Left ventricle myocardium inferior (tissue), 1 donor: ENCODE data around the gene SNCG. TPM values are rescaled to one million over a fixed set of nuclear protein-coding genes. Genes with fewer than 3 reads are reported as not detected.

Experiments
- DNase-seq: peaks from one replicate; pipeline ENCODE4 v3.0.0-alpha.2; 2020
- H3K27ac ChIP-seq: fragments of 200-600 bp; replicated peaks from 2 replicates; pipeline ENCODE4 v1.8.0; 2021
- H3K27me3 ChIP-seq: fragments of 200-600 bp; 2 replicates; pipeline ENCODE4 v1.8.0; 2021; ENCODE audit warnings: low read depth
- H3K36me3 ChIP-seq: fragments of 200-600 bp; 2 replicates; pipeline ENCODE4 v1.8.0; 2021
- H3K4me1 ChIP-seq: fragments of 200-600 bp; 2 replicates; pipeline ENCODE4 v1.8.0; 2021
- H3K4me3 ChIP-seq: fragments of 200-600 bp; 2 replicates; pipeline ENCODE4 v1.8.0; 2021; ENCODE audit warnings: mild to moderate bottlenecking, moderate library complexity
- H3K9me3 ChIP-seq: fragments of 200-600 bp; replicated peaks from 2 replicates; pipeline ENCODE4 v1.8.0; 2021
- CTCF ChIP-seq: fragments of 200-600 bp; IDR thresholded peaks from 2 replicates; pipeline ENCODE4 v1.8.0; 2021; ENCODE audit warnings: antibody characterized with exemption, mild to moderate bottlenecking, borderline replicate concordance
- intact Hi-C: fragments of 100-400 bp; cut with micrococcal nuclease; formaldehyde crosslinking; loops from one replicate; pipeline ENCODE4 v1.11.0; 2022
- total RNA-seq: library from RNA; stranded (reverse); fragmentation: NEBNext Ultra II Directional; extraction: Animal tissue kit (Norgen Biotek cat#: 25700); gene quantifications from one replicate; pipeline ENCODE4 v1.2.1, GENCODE V29; 2021
- donor health status: DM: no; HTN: yes; CAD: no; lungs with severe emphysema.

The SNCG gene
- total RNA-seq, 1 donor from 2014 or later = 14.7 TPM

- peaks cover 6% of the 10 kb centered on the region for H3K36me3 ChIP-seq
- no peaks in the 10 kb centered on the region for H3K27me3 ChIP-seq
- DNase-seq = no peak
- H3K27ac ChIP-seq = peak overlapping the region; percentile 88
- TF ChIP-seq CTCF = no peak
- intact Hi-C loops = no loop called here
- peak overlapping the region; percentile 68 for H3K4me3 ChIP-seq
- H3K9me3 ChIP-seq = peaks cover 12% of the 10 kb centered on the region
- peaks cover 91% of the 10 kb centered on the region for H3K4me1 ChIP-seq
Measured at GRCh38 chr10:86956848-86957448, 1.5 kb upstream of the SNCG start.

- Histone ChIP-seq H3K9me3 (peaks cover 6% of the 10 kb centered on the region), H3K4me3 (peak within 1 kb of the TSS; percentile 68), H3K36me3 (peaks cover 4% of the 10 kb centered on the region), H3K27me3 (no peaks in the 10 kb centered on the region), H3K4me1 (peaks cover 84% of the 10 kb centered on the region), H3K27ac (peak within 1 kb of the TSS; percentile 88)
- intact Hi-C loops = no loop called here
- no peak for TF ChIP-seq CTCF
- DNase-seq = no peak
Measured at GRCh38 chr10:86957471-86958115, 806 bp upstream of the SNCG start, which contains the start of gene MMRN2. MMRN2 (minus strand) TSS chr10:86957615; CDS start chr10:86957541, 74 bp downstream.

- peaks cover 69% of the 10 kb centered on the region for H3K4me1 ChIP-seq
- DNase-seq = peak; percentile 62
- no peaks in the 10 kb centered on the region for H3K9me3 ChIP-seq
- H3K27ac ChIP-seq = peak overlapping the region; percentile 88
- H3K4me3 ChIP-seq = peak overlapping the region; percentile 68
- H3K27me3 ChIP-seq = no peaks in the 10 kb centered on the region
- H3K36me3 ChIP-seq = no peaks in the 10 kb centered on the region
- intact Hi-C loops = no loop called here
- TF ChIP-seq CTCF = no peak
Measured at GRCh38 chr10:86958901-86959736, 720 bp downstream of the SNCG start.

DNA sequence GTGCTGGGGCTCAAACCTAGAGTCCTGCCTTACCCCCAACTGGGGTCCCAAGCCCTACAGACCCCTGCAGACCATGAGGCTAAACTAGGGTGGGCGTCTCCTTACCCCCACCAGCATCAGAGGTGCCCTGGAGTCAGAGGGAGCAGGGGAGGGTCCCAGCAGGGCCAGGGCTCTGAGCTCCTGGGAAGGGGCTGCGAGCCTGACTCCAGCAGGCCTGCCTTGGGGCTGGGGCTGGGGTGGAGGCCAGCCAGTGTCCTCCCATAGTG lies 1.3 kb downstream of the SNCG start:
- Histone ChIP-seq H3K4me3 (peak overlapping the region; percentile 68), H3K27me3 (no peaks in the 10 kb centered on the region), H3K4me1 (peaks cover 64% of the 10 kb centered on the region), H3K36me3 (no peaks in the 10 kb centered on the region), H3K27ac (peak overlapping the region; percentile 88), H3K9me3 (no peaks in the 10 kb centered on the region)
- TF ChIP-seq CTCF = no peak
- no peak for DNase-seq
- intact Hi-C loops = no loop called here

DNA sequence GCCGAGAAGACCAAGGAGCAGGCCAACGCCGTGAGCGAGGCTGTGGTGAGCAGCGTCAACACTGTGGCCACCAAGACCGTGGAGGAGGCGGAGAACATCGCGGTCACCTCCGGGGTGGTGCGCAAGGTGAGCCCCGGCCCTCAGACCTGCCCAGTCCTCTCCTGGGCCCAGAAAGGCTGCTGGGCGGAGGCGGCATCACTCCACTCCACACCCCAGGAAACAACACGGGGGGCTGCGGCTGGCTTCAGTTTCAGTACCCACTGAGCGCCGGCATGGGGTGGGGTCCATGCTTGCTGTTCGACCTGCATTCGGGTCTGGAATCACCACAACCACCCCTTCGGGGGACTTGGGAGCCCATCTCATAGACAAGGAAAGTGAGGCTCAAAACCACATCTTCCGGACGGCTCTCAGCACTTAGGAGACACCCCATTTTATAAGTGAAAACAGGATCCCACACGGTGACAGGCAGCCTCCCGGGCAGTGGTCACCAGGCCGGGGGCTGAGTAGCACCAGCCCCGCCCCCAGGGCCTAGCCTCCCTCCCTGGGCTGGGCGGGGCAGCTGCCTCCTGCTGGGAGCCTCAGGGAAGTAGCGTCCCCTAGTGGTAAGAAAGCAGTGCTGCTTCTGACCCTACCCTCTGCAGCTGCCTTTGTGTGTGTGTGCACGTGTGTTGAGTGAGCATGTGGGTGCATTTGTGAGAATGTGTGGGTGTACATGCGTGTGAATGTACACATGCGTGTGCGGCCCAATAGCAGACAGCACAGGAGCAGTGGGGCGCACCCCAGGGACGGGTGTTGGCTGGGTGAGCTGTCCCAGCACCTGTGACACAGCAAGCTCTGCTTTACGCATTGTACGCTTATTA lies 1.8 kb downstream of the SNCG start:
- no peaks in the 10 kb centered on the region for H3K36me3 ChIP-seq
- DNase-seq = peak; percentile 39
- peak; percentile 92 for TF ChIP-seq CTCF
- no peaks in the 10 kb centered on the region for H3K27me3 ChIP-seq
- intact Hi-C loops = no loop called here
- H3K9me3 ChIP-seq = no peaks in the 10 kb centered on the region
- peak overlapping the region; percentile 68 for H3K4me3 ChIP-seq
- peak overlapping the region; percentile 88 for H3K27ac ChIP-seq
- peaks cover 58% of the 10 kb centered on the region for H3K4me1 ChIP-seq
